Fibroblast of mammary gland (primary cell): ENCODE measurements around the gene CASKIN1.

Source experiments
- DNase-seq: peaks from one replicate; pipeline ENCODE4 v3.0.0-alpha.2; 2010; ENCODE audit warnings: low read depth
- H3K4me3 ChIP-seq: 2 replicates; pipeline ENCODE4 v1.5.1; 2011; ENCODE audit warnings: low read depth, mild to moderate bottlenecking, low read length, moderate library complexity; ENCODE audit not compliant: control insufficient read depth
- CTCF ChIP-seq: conservative IDR thresholded peaks from 2 replicates; pipeline ENCODE4 v1.5.1; 2011; ENCODE audit warnings: low read depth, low read length, inconsistent platforms; ENCODE audit not compliant: control insufficient read depth, insufficient read depth

The CASKIN1 gene

GRCh38 chr16:2212362-2213324 is 16.2 kb upstream of the CASKIN1 start:
- no peak for DNase-seq
- H3K4me3 ChIP-seq: peak overlapping the region; percentile 69
- TF ChIP-seq CTCF: no peak

GRCh38 chr16:2211923-2212347 is 15.5 kb upstream of the CASKIN1 start:
- no peak for TF ChIP-seq CTCF
- H3K4me3 ChIP-seq: no peak overlapping the region
- no peak for DNase-seq

- peak; percentile 55 for DNase-seq
- TF ChIP-seq CTCF: no peak
- no peak within 1 kb of the TSS for H3K4me3 ChIP-seq
Observed at GRCh38 chr16:2210386-2211365, 14.3 kb upstream of the CASKIN1 start, which contains the start of gene BRICD5. TSS of gene BRICD5 (minus strand) at chr16:2210863. CDS start at chr16:2210833, 30 bp downstream.

- DNase-seq: no peak
- no peak for TF ChIP-seq CTCF
- no peak overlapping the region for H3K4me3 ChIP-seq
Observed at GRCh38 chr16:2210009-2210332, 13.6 kb upstream of the CASKIN1 start.

GRCh38 chr16:2209258-2210008 is 13.0 kb upstream of the CASKIN1 start:
- DNase-seq: no peak

More at GRCh38 chr16:2209258-2210008, 13.0 kb upstream of the CASKIN1 start:
- H3K4me3 ChIP-seq: no peak overlapping the region
- TF ChIP-seq CTCF: no peak
